K562 (cell line): ENCODE data around the gene CTNNB1. TPM values are rescaled to one million over a fixed set of nuclear protein-coding genes. Genes with fewer than 3 reads are reported as not detected.

Experiments
- ATAC-seq: fragments of 200-7000 bp; cut with Tn5 transposase; 3 replicates; pipeline ENCODE4 v1.9.1; 2020; ENCODE audit warnings: moderate library complexity
- BruUV-seq: library from RNA; stranded (reverse); fragments of 400-500 nt; replicated peaks from 2 replicates; lab custom pipeline; 2021; lab: Mats Ljungman, UMichigan
- CTCF ChIA-PET: fragments of 300-600 bp; formaldehyde crosslinking; extraction: SDS; loops from one replicate; lab custom pipeline; 2021; ENCODE audit warnings: low intra/inter-chr PET ratio; lab: Yijun Ruan, JAX
- POLR2A ChIA-PET: fragments of 300-600, 350-650 bp; sonication (Branson Sonifier 250); formaldehyde crosslinking; extraction: SDS; loops from one replicate; lab custom pipeline; 2021; ENCODE audit warnings: antibody characterized with exemption, inconsistent platforms; lab: Yijun Ruan, JAX
- DNase-seq, 4 experiments: peaks; one replicate each; pipeline versions ENCODE4 v3.0.0 to v3.0.0-alpha.2; 2011 to 2018; ENCODE audit warnings: low spot score in 3 of 4, mixed read lengths in 3 of 4; ENCODE audit errors: extremely low read depth in 1 of 4
- FAIRE-seq: peaks from 2 replicates; lab custom pipeline; 2011; peaks lifted over from hg19 to GRCh38; lab: Jason Lieb, UNC
- H2AFZ ChIP-seq: 2 replicates; pipeline ENCODE4 v1.6.0; 2011; ENCODE audit warnings: low read depth, low read length, control low read depth, inconsistent platforms
- H3K27ac ChIP-seq: fragments of 200-600 bp; 3 replicates; pipeline ENCODE4 v1.8.0; 2011; ENCODE audit warnings: low read depth, mild to moderate bottlenecking, control low read depth, inconsistent platforms, low read length, moderate library complexity, mixed read lengths; ENCODE audit errors: extremely low read depth
- H3K27me3 ChIP-seq, 2 experiments: fragments of 300-600 bp in 1 of 2; 2 replicates in 1 of 2; 3 replicates in 1 of 2; pipeline versions ENCODE4 v1.6.0 to v1.8.0; 2011; ENCODE audit warnings: inconsistent platforms in 2 of 2, low read length in 2 of 2, mild to moderate bottlenecking in 1 of 2, mixed read lengths in 1 of 2, moderate library complexity in 1 of 2; ENCODE audit not compliant: control insufficient read depth in 2 of 2, insufficient read depth in 2 of 2
- H3K36me3 ChIP-seq: fragments of 300-600 bp; 3 replicates; pipeline ENCODE4 v1.8.0; 2011; ENCODE audit warnings: mild to moderate bottlenecking, low read length, inconsistent platforms; ENCODE audit not compliant: control insufficient read depth, insufficient read depth
- H3K4me1 ChIP-seq, 2 experiments: fragments of 200-600 bp in 1 of 2; replicated peaks in 1 of 2; 2 replicates in 1 of 2; 3 replicates in 1 of 2; pipeline versions ENCODE4 v1.5.1 to v1.8.0; 2011; ENCODE audit warnings: inconsistent platforms in 2 of 2, low read length in 2 of 2, mild to moderate bottlenecking in 1 of 2, mixed read lengths in 1 of 2, moderate library complexity in 1 of 2; ENCODE audit not compliant: control insufficient read depth in 2 of 2, insufficient read depth in 2 of 2
- H3K4me2 ChIP-seq: 2 replicates; pipeline ENCODE4 v1.6.1; 2011; ENCODE audit warnings: low read length, control low read depth, inconsistent platforms, mixed read lengths; ENCODE audit not compliant: insufficient read depth
- H3K4me3 ChIP-seq: fragments of 200-600 bp; sonication (generic), shearing (Covaris generic); 2 replicates; pipeline ENCODE4 v1.5.1; 2016; ENCODE audit warnings: control low read depth, inconsistent platforms
- H3K79me2 ChIP-seq: fragments of 200-600 bp; 3 replicates; pipeline ENCODE4 v1.8.0; 2011; ENCODE audit warnings: low read length, inconsistent platforms; ENCODE audit not compliant: control insufficient read depth, insufficient read depth
- H3K9ac ChIP-seq, 2 experiments: 2 replicates each; pipeline versions ENCODE4 v1.6.0 to v1.6.1; 2011; ENCODE audit warnings: low read depth in 2 of 2, low read length in 2 of 2, control low read depth in 1 of 2, inconsistent platforms in 1 of 2, mild to moderate bottlenecking in 1 of 2, mixed read lengths in 1 of 2; ENCODE audit not compliant: insufficient read depth in 1 of 2
- H3K9me1 ChIP-seq: one replicate; pipeline ENCODE4 v1.6.0; 2011; ENCODE audit warnings: inconsistent platforms, mild to moderate bottlenecking, low read length, moderate library complexity; ENCODE audit not compliant: control insufficient read depth, insufficient read depth
- H3K9me3 ChIP-seq: replicated peaks from 2 replicates; pipeline ENCODE4 v1.5.1; 2011; ENCODE audit warnings: low read depth, low read length, inconsistent platforms; ENCODE audit not compliant: control insufficient read depth, insufficient read depth
- H4K20me1 ChIP-seq: replicated peaks from 2 replicates; pipeline ENCODE4 v1.6.1; 2011; ENCODE audit warnings: low read length, inconsistent platforms, mixed read lengths; ENCODE audit not compliant: control insufficient read depth, insufficient read depth
- SMAD3 ChIP-seq: fragments of 450-650 bp; formaldehyde crosslinking; conservative IDR thresholded peaks from 2 replicates; pipeline ENCODE4 v1.4.0; 2020; ENCODE audit warnings: mild to moderate bottlenecking
- SMARCA5 ChIP-seq: fragments of 450-650 bp; IDR thresholded peaks from 2 replicates; pipeline ENCODE4 v1.6.1; 2016
- ZKSCAN1 ChIP-seq: fragments of 150-350 bp; IDR thresholded peaks from 2 replicates; pipeline ENCODE4 v1.6.1; 2016; ENCODE audit warnings: low read depth, low read length
- WGBS: fragments of 100-300 bp; shearing (Covaris generic); methylation state at CpG from one replicate; pipeline ENCODE4 v1.1.6; 2016; ENCODE audit warnings: low coverage, mixed read lengths; ENCODE audit not compliant: insufficient coverage; ENCODE audit errors: missing lambda C conversion rate; 5-methylcytosine and 5-hydroxymethylcytosine counted together
- in situ Hi-C: fragments of 300-500 bp; cut with MboI; formaldehyde crosslinking; loops from 4 replicates; pipeline ENCODE4 v1.15.0; 2018; ENCODE audit warnings: inconsistent platforms, mixed read lengths
- intact Hi-C: fragments of 100-400 bp; cut with micrococcal nuclease; formaldehyde crosslinking; loops from 2 replicates; pipeline ENCODE4 v1.14.2; 2022
- polyA plus RNA-seq, 8 experiments: library from polyadenylated mRNA; depleted of rRNA in 4 of 8; stranded (reverse) in 5 of 8; unstranded in 3 of 8; fragments of >200 nt; fragmentation: Nextera tagmentation in 2 of 8; fragmentation: Illumina TruSeq in 1 of 8; extraction: Ambion mirVana in 2 of 8; extraction: Trizol in 1 of 8; gene quantifications; 2 replicates each; pipeline versions ENCODE4 v1.2.1 to v1.2.3, GENCODE V29; 2011 to 2014; ENCODE audit warnings: inconsistent platforms in 1 of 8, missing spikeins in 1 of 8
- total RNA-seq, 7 experiments: library from RNA; depleted of rRNA in 6 of 7; stranded (reverse); fragments of >200 nt in 6 of 7; fragmentation: Illumina TruSeq in 2 of 7; extraction: Trizol in 2 of 7; gene quantifications; 2 replicates each; pipeline versions ENCODE4 v1.2.1 to v1.2.3, GENCODE V29; 2011 to 2021; ENCODE audit warnings: low replicate concordance in 1 of 7
- TF ChIP-seq, protein P1 (sequence below): fragments of 200-800 bp; sonication (Bioruptor generic); IDR thresholded peaks from 2 replicates; pipeline ENCODE4 v1.6.1; 2016; ENCODE audit warnings: missing genetic modification characterization, missing compliant biosample characterization

The CTNNB1 gene
- total and polyA plus RNA-seq, 9 of the 15 experiments (the other 6 are each of a cell fraction or from before 2014, with no cell fraction given) = 44.3 to 193 (median 154) TPM

DNA sequence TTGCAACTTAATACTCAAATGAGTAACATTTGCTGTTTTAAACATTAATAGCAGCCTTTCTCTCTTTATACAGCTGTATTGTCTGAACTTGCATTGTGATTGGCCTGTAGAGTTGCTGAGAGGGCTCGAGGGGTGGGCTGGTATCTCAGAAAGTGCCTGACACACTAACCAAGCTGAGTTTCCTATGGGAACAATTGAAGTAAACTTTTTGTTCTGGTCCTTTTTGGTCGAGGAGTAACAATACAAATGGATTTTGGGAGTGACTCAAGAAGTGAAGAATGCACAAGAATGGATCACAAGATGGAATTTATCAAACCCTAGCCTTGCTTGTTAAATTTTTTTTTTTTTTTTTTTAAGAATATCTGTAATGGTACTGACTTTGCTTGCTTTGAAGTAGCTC lies 40.3 kb downstream of the CTNNB1 start (continued):
- TF ChIP-seq, protein P1, sequence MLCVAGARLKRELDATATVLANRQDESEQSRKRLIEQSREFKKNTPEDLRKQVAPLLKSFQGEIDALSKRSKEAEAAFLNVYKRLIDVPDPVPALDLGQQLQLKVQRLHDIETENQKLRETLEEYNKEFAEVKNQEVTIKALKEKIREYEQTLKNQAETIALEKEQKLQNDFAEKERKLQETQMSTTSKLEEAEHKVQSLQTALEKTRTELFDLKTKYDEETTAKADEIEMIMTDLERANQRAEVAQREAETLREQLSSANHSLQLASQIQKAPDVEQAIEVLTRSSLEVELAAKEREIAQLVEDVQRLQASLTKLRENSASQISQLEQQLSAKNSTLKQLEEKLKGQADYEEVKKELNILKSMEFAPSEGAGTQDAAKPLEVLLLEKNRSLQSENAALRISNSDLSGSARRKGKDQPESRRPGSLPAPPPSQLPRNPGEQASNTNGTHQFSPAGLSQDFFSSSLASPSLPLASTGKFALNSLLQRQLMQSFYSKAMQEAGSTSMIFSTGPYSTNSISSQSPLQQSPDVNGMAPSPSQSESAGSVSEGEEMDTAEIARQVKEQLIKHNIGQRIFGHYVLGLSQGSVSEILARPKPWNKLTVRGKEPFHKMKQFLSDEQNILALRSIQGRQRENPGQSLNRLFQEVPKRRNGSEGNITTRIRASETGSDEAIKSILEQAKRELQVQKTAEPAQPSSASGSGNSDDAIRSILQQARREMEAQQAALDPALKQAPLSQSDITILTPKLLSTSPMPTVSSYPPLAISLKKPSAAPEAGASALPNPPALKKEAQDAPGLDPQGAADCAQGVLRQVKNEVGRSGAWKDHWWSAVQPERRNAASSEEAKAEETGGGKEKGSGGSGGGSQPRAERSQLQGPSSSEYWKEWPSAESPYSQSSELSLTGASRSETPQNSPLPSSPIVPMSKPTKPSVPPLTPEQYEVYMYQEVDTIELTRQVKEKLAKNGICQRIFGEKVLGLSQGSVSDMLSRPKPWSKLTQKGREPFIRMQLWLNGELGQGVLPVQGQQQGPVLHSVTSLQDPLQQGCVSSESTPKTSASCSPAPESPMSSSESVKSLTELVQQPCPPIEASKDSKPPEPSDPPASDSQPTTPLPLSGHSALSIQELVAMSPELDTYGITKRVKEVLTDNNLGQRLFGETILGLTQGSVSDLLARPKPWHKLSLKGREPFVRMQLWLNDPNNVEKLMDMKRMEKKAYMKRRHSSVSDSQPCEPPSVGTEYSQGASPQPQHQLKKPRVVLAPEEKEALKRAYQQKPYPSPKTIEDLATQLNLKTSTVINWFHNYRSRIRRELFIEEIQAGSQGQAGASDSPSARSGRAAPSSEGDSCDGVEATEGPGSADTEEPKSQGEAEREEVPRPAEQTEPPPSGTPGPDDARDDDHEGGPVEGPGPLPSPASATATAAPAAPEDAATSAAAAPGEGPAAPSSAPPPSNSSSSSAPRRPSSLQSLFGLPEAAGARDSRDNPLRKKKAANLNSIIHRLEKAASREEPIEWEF (CRISPR knock-in tag) = no peak
- no peak for TF ChIP-seq ZKSCAN1
- TF ChIP-seq, all 486 proteins: peak for 0

GRCh38 chr3:41241161-41241560 lies 41.9 kb downstream of the CTNNB1 start:
- ATAC-seq = no peak
- Histone ChIP-seq H3K9me1 (no peaks in the 10 kb centered on the region), H2AFZ (no peak overlapping the region), H3K9me3 (no peaks in the 10 kb centered on the region), H3K9ac (no peak overlapping the region), H3K79me2 (no peaks in the 10 kb centered on the region), H3K4me3 (no peak overlapping the region), H3K27me3 (no peaks in the 10 kb centered on the region), H3K36me3 (peaks cover 51% of the 10 kb centered on the region), H3K4me1 (no peaks in the 10 kb centered on the region), H4K20me1 (0 out of 2 replicates have a peak, but pooled peaks cover 4% of the 10 kb centered on the region), H3K27ac (no peak overlapping the region), H3K4me2 (no peak overlapping the region)
- intact Hi-C loops (no loop called here), in situ Hi-C loops (no loop called here)
- no TSS peak for BruUV-seq
- TF ChIP-seq SMARCA5 (no peak), SMAD3 (no peak)
- 94% methylated on average over 4 of the region's 4 CpGs for WGBS
- DNase-seq = no peak
- ChIA-PET POLR2A (interaction anchor here (0.6 to 1.7 kb wide), 4 partner anchors 9 to 914 kb away, joined by 3 to 7 read pairs (median 4); no protein-coding TSS in a partner anchor), CTCF (no interaction called here)
- no peak for FAIRE-seq
